K562 (cell line): ENCODE results near the gene UBTD1. TPM values are rescaled to one million over a fixed set of nuclear protein-coding genes. Genes with fewer than 3 reads are reported as not detected.

Source experiments
- ATAC-seq: fragments of 200-7000 bp; cut with Tn5 transposase; 3 replicates; pipeline ENCODE4 v1.9.1; 2020; ENCODE audit warnings: moderate library complexity
- BruUV-seq: library from RNA; stranded (reverse); fragments of 400-500 nt; replicated peaks from 2 replicates; lab custom pipeline; 2021; lab: Mats Ljungman, UMichigan
- CTCF ChIA-PET: fragments of 300-600 bp; formaldehyde crosslinking; extraction: SDS; loops from one replicate; lab custom pipeline; 2021; ENCODE audit warnings: low intra/inter-chr PET ratio; lab: Yijun Ruan, JAX
- POLR2A ChIA-PET: fragments of 300-600, 350-650 bp; sonication (Branson Sonifier 250); formaldehyde crosslinking; extraction: SDS; loops from one replicate; lab custom pipeline; 2021; ENCODE audit warnings: antibody characterized with exemption, inconsistent platforms; lab: Yijun Ruan, JAX
- DNase-seq, 4 experiments: peaks; one replicate each; pipeline versions ENCODE4 v3.0.0 to v3.0.0-alpha.2; 2011 to 2018; ENCODE audit warnings: low spot score in 3 of 4, mixed read lengths in 3 of 4; ENCODE audit errors: extremely low read depth in 1 of 4
- FAIRE-seq: peaks from 2 replicates; lab custom pipeline; 2011; peaks lifted over from hg19 to GRCh38; lab: Jason Lieb, UNC
- H2AFZ ChIP-seq: 2 replicates; pipeline ENCODE4 v1.6.0; 2011; ENCODE audit warnings: low read depth, low read length, control low read depth, inconsistent platforms
- H3K27ac ChIP-seq: fragments of 200-600 bp; 3 replicates; pipeline ENCODE4 v1.8.0; 2011; ENCODE audit warnings: low read depth, mild to moderate bottlenecking, control low read depth, inconsistent platforms, low read length, moderate library complexity, mixed read lengths; ENCODE audit errors: extremely low read depth
- H3K27me3 ChIP-seq, 2 experiments: fragments of 300-600 bp in 1 of 2; 2 replicates in 1 of 2; 3 replicates in 1 of 2; pipeline versions ENCODE4 v1.6.0 to v1.8.0; 2011; ENCODE audit warnings: inconsistent platforms in 2 of 2, low read length in 2 of 2, mild to moderate bottlenecking in 1 of 2, mixed read lengths in 1 of 2, moderate library complexity in 1 of 2; ENCODE audit not compliant: control insufficient read depth in 2 of 2, insufficient read depth in 2 of 2
- H3K36me3 ChIP-seq: fragments of 300-600 bp; 3 replicates; pipeline ENCODE4 v1.8.0; 2011; ENCODE audit warnings: mild to moderate bottlenecking, low read length, inconsistent platforms; ENCODE audit not compliant: control insufficient read depth, insufficient read depth
- H3K4me1 ChIP-seq, 2 experiments: fragments of 200-600 bp in 1 of 2; replicated peaks in 1 of 2; 2 replicates in 1 of 2; 3 replicates in 1 of 2; pipeline versions ENCODE4 v1.5.1 to v1.8.0; 2011; ENCODE audit warnings: inconsistent platforms in 2 of 2, low read length in 2 of 2, mild to moderate bottlenecking in 1 of 2, mixed read lengths in 1 of 2, moderate library complexity in 1 of 2; ENCODE audit not compliant: control insufficient read depth in 2 of 2, insufficient read depth in 2 of 2
- H3K4me2 ChIP-seq: 2 replicates; pipeline ENCODE4 v1.6.1; 2011; ENCODE audit warnings: low read length, control low read depth, inconsistent platforms, mixed read lengths; ENCODE audit not compliant: insufficient read depth
- H3K4me3 ChIP-seq: fragments of 200-600 bp; sonication (generic), shearing (Covaris generic); 2 replicates; pipeline ENCODE4 v1.5.1; 2016; ENCODE audit warnings: control low read depth, inconsistent platforms
- H3K79me2 ChIP-seq: fragments of 200-600 bp; 3 replicates; pipeline ENCODE4 v1.8.0; 2011; ENCODE audit warnings: low read length, inconsistent platforms; ENCODE audit not compliant: control insufficient read depth, insufficient read depth
- H3K9ac ChIP-seq, 2 experiments: 2 replicates each; pipeline versions ENCODE4 v1.6.0 to v1.6.1; 2011; ENCODE audit warnings: low read depth in 2 of 2, low read length in 2 of 2, control low read depth in 1 of 2, inconsistent platforms in 1 of 2, mild to moderate bottlenecking in 1 of 2, mixed read lengths in 1 of 2; ENCODE audit not compliant: insufficient read depth in 1 of 2
- H3K9me1 ChIP-seq: one replicate; pipeline ENCODE4 v1.6.0; 2011; ENCODE audit warnings: inconsistent platforms, mild to moderate bottlenecking, low read length, moderate library complexity; ENCODE audit not compliant: control insufficient read depth, insufficient read depth
- H3K9me3 ChIP-seq: replicated peaks from 2 replicates; pipeline ENCODE4 v1.5.1; 2011; ENCODE audit warnings: low read depth, low read length, inconsistent platforms; ENCODE audit not compliant: control insufficient read depth, insufficient read depth
- H4K20me1 ChIP-seq: replicated peaks from 2 replicates; pipeline ENCODE4 v1.6.1; 2011; ENCODE audit warnings: low read length, inconsistent platforms, mixed read lengths; ENCODE audit not compliant: control insufficient read depth, insufficient read depth
- ATF2 ChIP-seq: sonication (generic); formaldehyde crosslinking; IDR thresholded peaks from 2 replicates; pipeline ENCODE4 v1.8.1; 2022; ENCODE audit warnings: missing genetic modification reagents
- FOXK1 ChIP-seq: sonication (generic); formaldehyde crosslinking; IDR thresholded peaks from 2 replicates; pipeline ENCODE4 v1.8.0; 2022; ENCODE audit warnings: missing genetic modification reagents, mild to moderate bottlenecking, borderline replicate concordance
- IFI16 ChIP-seq: fragments of 250-450 bp; sonication (Bioruptor Pico); IDR thresholded peaks from 2 replicates; pipeline ENCODE4 v2.1.2; 2022; ENCODE audit warnings: mild to moderate bottlenecking, inconsistent platforms
- MYBL2 ChIP-seq, 2 experiments: fragments of 450-650 bp in 1 of 2; sonication (generic) in 1 of 2; formaldehyde crosslinking in 1 of 2; IDR thresholded peaks; 2 replicates each; pipeline versions ENCODE4 v1.6.1 to v1.8.1; 2017 to 2022; ENCODE audit warnings: borderline replicate concordance in 1 of 2, inconsistent platforms in 1 of 2, low read depth in 1 of 2, mild to moderate bottlenecking in 1 of 2, missing genetic modification reagents in 1 of 2, moderate library complexity in 1 of 2
- SRSF9 ChIP-seq: fragments of 200-400 bp; formaldehyde crosslinking; IDR thresholded peaks from 2 replicates; pipeline ENCODE4 v1.6.1; 2017; ENCODE audit warnings: low read depth, low read length, borderline replicate concordance
- TBL1XR1 ChIP-seq, 2 experiments: IDR thresholded peaks; 2 replicates each; pipeline ENCODE4 v1.6.1; 2012; ENCODE audit warnings: improper control_type of control experiment in 2 of 2, low read length in 2 of 2, mild to moderate bottlenecking in 1 of 2
- ZBTB43 ChIP-seq: sonication (generic); formaldehyde crosslinking; IDR thresholded peaks from 2 replicates; pipeline ENCODE4 v1.8.0; 2023; ENCODE audit warnings: mild to moderate bottlenecking, missing genetic modification reagents
- ZNF707 ChIP-seq: fragments of 250-450 bp; sonication (Bioruptor Pico); conservative IDR thresholded peaks from 2 replicates; pipeline ENCODE4 v1.8.0; 2022; ENCODE audit warnings: inconsistent platforms, mild to moderate bottlenecking, moderate library complexity
- ZNF76 ChIP-seq: fragments of 250-450 bp; sonication (Bioruptor Pico); IDR thresholded peaks from 2 replicates; pipeline ENCODE4 v1.4.0; 2020; ENCODE audit warnings: mild to moderate bottlenecking, moderate library complexity, borderline replicate concordance
- WGBS: fragments of 100-300 bp; shearing (Covaris generic); methylation state at CpG from one replicate; pipeline ENCODE4 v1.1.6; 2016; ENCODE audit warnings: low coverage, mixed read lengths; ENCODE audit not compliant: insufficient coverage; ENCODE audit errors: missing lambda C conversion rate; 5-methylcytosine and 5-hydroxymethylcytosine counted together
- in situ Hi-C: fragments of 300-500 bp; cut with MboI; formaldehyde crosslinking; loops from 4 replicates; pipeline ENCODE4 v1.15.0; 2018; ENCODE audit warnings: inconsistent platforms, mixed read lengths
- intact Hi-C: fragments of 100-400 bp; cut with micrococcal nuclease; formaldehyde crosslinking; loops from 2 replicates; pipeline ENCODE4 v1.14.2; 2022
- polyA plus RNA-seq, 8 experiments: library from polyadenylated mRNA; depleted of rRNA in 4 of 8; stranded (reverse) in 5 of 8; unstranded in 3 of 8; fragments of >200 nt; fragmentation: Nextera tagmentation in 2 of 8; fragmentation: Illumina TruSeq in 1 of 8; extraction: Ambion mirVana in 2 of 8; extraction: Trizol in 1 of 8; gene quantifications; 2 replicates each; pipeline versions ENCODE4 v1.2.1 to v1.2.3, GENCODE V29; 2011 to 2014; ENCODE audit warnings: inconsistent platforms in 1 of 8, missing spikeins in 1 of 8
- total RNA-seq, 7 experiments: library from RNA; depleted of rRNA in 6 of 7; stranded (reverse); fragments of >200 nt in 6 of 7; fragmentation: Illumina TruSeq in 2 of 7; extraction: Trizol in 2 of 7; gene quantifications; 2 replicates each; pipeline versions ENCODE4 v1.2.1 to v1.2.3, GENCODE V29; 2011 to 2021; ENCODE audit warnings: low replicate concordance in 1 of 7

The UBTD1 gene
- total and polyA plus RNA-seq, 9 of the 15 experiments (the other 6 are each of a cell fraction or from before 2014, with no cell fraction given): 0.08 to 1.6 (median 0.81) TPM; not detected in 1

GRCh38 chr10:97508342-97508741 is 9.6 kb downstream of the UBTD1 start:
- ChIA-PET CTCF (no interaction called here), POLR2A (no interaction called here)
- Histone ChIP-seq H3K9me1 (no peaks in the 10 kb centered on the region), H2AFZ (no peak overlapping the region), H3K4me3 (no peak overlapping the region), H3K27ac (no peak overlapping the region), H3K9ac (no peak overlapping the region), H3K36me3 (no peaks in the 10 kb centered on the region), H3K79me2 (no peaks in the 10 kb centered on the region), H3K27me3 (peaks cover 0 to 3% of the 10 kb centered on the region in 2 experiments; a peak in 2 of 5 replicates), H3K9me3 (no peaks in the 10 kb centered on the region)
- BruUV-seq: no TSS peak
- 0% methylated on average over 1 of the region's 1 CpG for WGBS
- DNase-seq: no peak
- no peak for FAIRE-seq
- intact Hi-C loops: no loop called here
- in situ Hi-C loops: no loop called here
- ATAC-seq: no peak
- no peak for TF ChIP-seq ZNF76 (CRISPR knock-in tag)
- no peak for TF ChIP-seq ZNF707
- TF ChIP-seq MYBL2 (IDR thresholded peaks at IDR 0.05; ENCODE audit: low read depth): no peak
- TF ChIP-seq MYBL2 (CRISPR knock-in tag; IDR thresholded peaks at IDR 0.05; ENCODE audit: borderline replicate concordance): no peak
- TF ChIP-seq SRSF9: no peak
- no peak for TF ChIP-seq TBL1XR1 (IDR thresholded peaks at IDR 0.05; ENCODE audit: low read length in 2 of 2)
- TF ChIP-seq IFI16 (CRISPR knock-in tag): no peak
- TF ChIP-seq FOXK1 (CRISPR knock-in tag): no peak
- TF ChIP-seq ZBTB43 (CRISPR knock-in tag): no peak
- TF ChIP-seq ATF2 (CRISPR knock-in tag): no peak
- TF ChIP-seq, all 486 proteins: peak for 0
- Histone ChIP-seq H4K20me1 (no peaks in the 10 kb centered on the region; the same call in 1 of the 2 replicates), H3K4me1 (peaks cover 0 to 7% of the 10 kb centered on the region in 2 experiments; a peak in 3 of 5 replicates), H3K4me2 (no peak overlapping the region)
